SK-N-SH (cell line): ENCODE data around the gene RWDD3. TPM values are rescaled to one million over a fixed set of nuclear protein-coding genes. Genes with fewer than 3 reads are reported as not detected.

Source experiments
- CTCF ChIA-PET: fragments of 300-600, 350-600 bp; formaldehyde crosslinking; extraction: SDS; loops from one replicate; lab custom pipeline; 2021; lab: Yijun Ruan, JAX
- POLR2A ChIA-PET: fragments of 350-600 bp; sonication (Branson Sonifier 250); formaldehyde crosslinking; extraction: SDS; loops from one replicate; lab custom pipeline; 2020; ENCODE audit warnings: antibody characterized with exemption, inconsistent platforms; lab: Yijun Ruan, JAX
- DNase-seq: peaks from one replicate; pipeline ENCODE4 v3.0.0; 2012
- H2AFZ ChIP-seq: fragments of 200-600 bp; sonication (generic); 2 replicates; pipeline ENCODE4 v1.8.1; 2016; ENCODE audit warnings: antibody characterized with exemption, mild to moderate bottlenecking, low read depth
- H3F3A ChIP-seq: fragments of 200-600 bp; sonication (generic); replicated peaks from 2 replicates; pipeline ENCODE3; 2016; ENCODE audit warnings: antibody characterized with exemption, mild to moderate bottlenecking; ENCODE audit not compliant: insufficient read depth
- H3K27ac ChIP-seq, 2 experiments: fragments of 200-500 bp in 1 of 2; fragments of 200-600 bp in 1 of 2; sonication (Bioruptor generic) in 1 of 2; sonication (generic), shearing (Covaris generic) in 1 of 2; 2 replicates each; pipeline versions ENCODE4 v1.5.1 to v1.6.1; 2014 to 2016; ENCODE audit warnings: low read depth in 2 of 2, inconsistent platforms in 1 of 2, low read length in 1 of 2, mild to moderate bottlenecking in 1 of 2, mixed read lengths in 1 of 2
- H3K27me3 ChIP-seq: fragments of 200-600 bp; sonication (generic), shearing (Covaris generic); 2 replicates; pipeline ENCODE4 v1.6.1; 2016; ENCODE audit warnings: mixed run types; ENCODE audit not compliant: insufficient read depth
- H3K36me3 ChIP-seq, 2 experiments: fragments of 200-500 bp in 1 of 2; fragments of 200-600 bp in 1 of 2; sonication (Bioruptor generic) in 1 of 2; sonication (generic) in 1 of 2; replicated peaks in 1 of 2; 2 replicates each; pipeline versions ENCODE3 to v1.5.1; 2014 to 2016; ENCODE audit warnings: low read length in 1 of 2, mild to moderate bottlenecking in 1 of 2; ENCODE audit not compliant: insufficient read depth in 2 of 2, control insufficient read depth in 1 of 2
- H3K4me1 ChIP-seq, 2 experiments: fragments of 200-500 bp in 1 of 2; fragments of 200-600 bp in 1 of 2; sonication (Bioruptor generic) in 1 of 2; sonication (generic), shearing (Covaris generic) in 1 of 2; 2 replicates each; pipeline versions ENCODE4 v1.5.1 to v1.6.1; 2014 to 2016; ENCODE audit warnings: low read depth in 1 of 2, low read length in 1 of 2, mixed run types in 1 of 2; ENCODE audit not compliant: insufficient read depth in 2 of 2, control insufficient read depth in 1 of 2
- H3K4me2 ChIP-seq: fragments of 200-600 bp; sonication (generic), shearing (Covaris generic); 2 replicates; pipeline ENCODE4 v1.6.1; 2017; ENCODE audit warnings: mixed run types
- H3K4me3 ChIP-seq, 2 experiments: fragments of 200-500 bp in 1 of 2; fragments of 200-600 bp in 1 of 2; sonication (Bioruptor generic) in 1 of 2; sonication (generic), shearing (Covaris generic) in 1 of 2; 2 replicates each; pipeline versions ENCODE4 v1.5.1 to v1.8.1; 2014 to 2016; ENCODE audit warnings: low read depth in 2 of 2, inconsistent platforms in 1 of 2, low read length in 1 of 2, mild to moderate bottlenecking in 1 of 2, mixed read lengths in 1 of 2, moderate library complexity in 1 of 2
- H3K79me2 ChIP-seq: fragments of 200-600 bp; sonication (generic); 2 replicates; pipeline ENCODE4 v1.8.1; 2017; ENCODE audit warnings: mild to moderate bottlenecking; ENCODE audit not compliant: insufficient read depth
- H3K9ac ChIP-seq: fragments of 200-600 bp; sonication (generic); 2 replicates; pipeline ENCODE4 v1.6.1; 2017; ENCODE audit warnings: mixed run types
- H3K9me2 ChIP-seq: fragments of 200-600 bp; sonication (generic); 2 replicates; pipeline ENCODE4 v1.6.1; 2017; ENCODE audit warnings: mixed run types
- H3K9me3 ChIP-seq: fragments of 200-600 bp; sonication (generic); 2 replicates; pipeline ENCODE4 v1.6.1; 2017; ENCODE audit warnings: mixed run types, mild to moderate bottlenecking, moderate library complexity
- H4K20me1 ChIP-seq: fragments of 200-600 bp; sonication (generic); 2 replicates; pipeline ENCODE4 v1.6.1; 2017; ENCODE audit warnings: mild to moderate bottlenecking, mixed run types; ENCODE audit not compliant: insufficient read depth
- CHD2 ChIP-seq: fragments of 150-350 bp; IDR thresholded peaks from 2 replicates; pipeline ENCODE4 v1.6.1; 2018; ENCODE audit warnings: low read length; ENCODE audit not compliant: partially characterized antibody
- CTCF ChIP-seq: fragments of 200-600 bp; sonication (generic); IDR thresholded peaks from 2 replicates; pipeline ENCODE4 v1.6.1; 2017; ENCODE audit warnings: antibody characterized with exemption, mild to moderate bottlenecking, moderate library complexity
- FOXJ3 ChIP-seq: sonication (generic); formaldehyde crosslinking; IDR thresholded peaks from 2 replicates; pipeline ENCODE4 v1.5.1; 2020; ENCODE audit warnings: mild to moderate bottlenecking, missing genetic modification reagents
- FOXM1 ChIP-seq: IDR thresholded peaks from 2 replicates; pipeline ENCODE4 v1.4.0; 2012; ENCODE audit warnings: low read depth, mild to moderate bottlenecking
- GABPA ChIP-seq: IDR thresholded peaks from 2 replicates; pipeline ENCODE4 v1.4.0; 2012; ENCODE audit warnings: low read depth, mild to moderate bottlenecking
- IRF3 ChIP-seq: fragments of 150-350 bp; IDR thresholded peaks from 2 replicates; pipeline ENCODE4 v1.6.1; 2016; ENCODE audit warnings: mild to moderate bottlenecking, low read depth, low read length
- MAX ChIP-seq: IDR thresholded peaks from 2 replicates; pipeline ENCODE4 v1.4.0; 2012; ENCODE audit warnings: low read depth
- MEF2A ChIP-seq: IDR thresholded peaks from 2 replicates; pipeline ENCODE4 v1.4.0; 2012; ENCODE audit warnings: low read depth, borderline replicate concordance
- MXI1 ChIP-seq: IDR thresholded peaks from 2 replicates; pipeline ENCODE4 v1.6.1; 2012; ENCODE audit warnings: mild to moderate bottlenecking, low read depth, low read length, improper control_type of control experiment
- NFIC ChIP-seq: IDR thresholded peaks from 2 replicates; pipeline ENCODE4 v1.4.0; 2012; ENCODE audit warnings: borderline replicate concordance
- NRF1 ChIP-seq: IDR thresholded peaks from 2 replicates; pipeline ENCODE4 v1.6.1; 2012; ENCODE audit warnings: low read depth, mild to moderate bottlenecking, low read length
- PBX3 ChIP-seq: IDR thresholded peaks from 2 replicates; pipeline ENCODE4; 2012
- POLR2AphosphoS5 ChIP-seq: IDR thresholded peaks from 2 replicates; pipeline ENCODE4 v1.6.1; 2012; ENCODE audit warnings: low read depth, low read length
- RAD21 ChIP-seq: IDR thresholded peaks from 2 replicates; pipeline ENCODE4 v1.6.1; 2012; ENCODE audit warnings: mild to moderate bottlenecking, low read length
- RCOR1 ChIP-seq: fragments of 150-350 bp; IDR thresholded peaks from 2 replicates; pipeline ENCODE4 v1.6.1; 2017; ENCODE audit warnings: antibody characterized with exemption, low read length
- SMC3 ChIP-seq: IDR thresholded peaks from 2 replicates; pipeline ENCODE4 v1.6.1; 2012; ENCODE audit warnings: low read depth, low read length, improper control_type of control experiment
- TEAD4 ChIP-seq: IDR thresholded peaks from 2 replicates; pipeline ENCODE4 v1.4.0; 2012; ENCODE audit warnings: mild to moderate bottlenecking, borderline replicate concordance; ENCODE audit not compliant: insufficient read depth
- USF1 ChIP-seq: IDR thresholded peaks from 2 replicates; pipeline ENCODE4 v1.4.0; 2012; ENCODE audit warnings: low read depth, borderline replicate concordance
- YY1 ChIP-seq: IDR thresholded peaks from 2 replicates; pipeline ENCODE4 v1.4.0; 2012; ENCODE audit warnings: low read depth, mild to moderate bottlenecking
- WGBS: methylation state at CpG from one replicate; pipeline ENCODE4 v1.1.6; 2017; ENCODE audit warnings: low lambda C conversion rate; 5-methylcytosine and 5-hydroxymethylcytosine counted together
- polyA plus RNA-seq, 3 experiments: library from polyadenylated mRNA; depleted of rRNA; stranded (reverse); fragments of >200 nt; gene quantifications; 2 replicates each; pipeline ENCODE4 v1.2.3, GENCODE V29; 2012
- TF ChIP-seq, protein P1 (sequence below): IDR thresholded peaks from 2 replicates; pipeline ENCODE4 v1.4.0; 2012; ENCODE audit warnings: low read depth, borderline replicate concordance

The RWDD3 gene
- polyA plus RNA-seq, 1 of the 3 experiments (the other 2 are of a cell fraction): 11.9 TPM

DNA sequence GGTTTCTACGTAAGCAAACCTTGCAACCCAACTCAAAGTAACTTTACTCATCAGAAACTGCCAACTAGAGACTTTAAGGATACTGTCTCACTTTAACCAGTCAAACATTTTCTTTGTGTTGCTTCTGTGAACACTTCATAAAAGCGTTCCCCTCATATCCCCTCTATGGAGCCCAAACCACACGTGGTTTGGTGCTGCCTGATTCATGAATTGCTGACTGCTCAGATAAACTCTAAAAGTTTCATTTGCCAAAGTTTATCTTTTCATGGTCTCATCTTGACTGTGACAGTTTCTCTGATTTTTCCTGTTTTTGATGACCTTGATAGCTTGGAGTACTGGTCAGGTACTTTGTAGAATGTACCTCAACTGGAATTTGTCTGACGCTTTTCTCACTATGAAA lies 14.6 kb upstream of the RWDD3 start:
- no peaks in the 10 kb centered on the region for H4K20me1 ChIP-seq
- TF ChIP-seq MEF2A (no peak), FOXJ3 (CRISPR knock-in tag) (no peak), GABPA (no peak), FOXM1 (no peak), MAX (no peak), USF1 (no peak), YY1 (no peak), RCOR1 (no peak), SMC3 (no peak), CTCF (no peak), NRF1 (no peak), IRF3 (no peak), TEAD4 (no peak), RAD21 (no peak), CHD2 (no peak), NFIC (no peak), PBX3 (no peak), MXI1 (no peak), POLR2AphosphoS5 (no peak)
- TF ChIP-seq, protein P1, sequence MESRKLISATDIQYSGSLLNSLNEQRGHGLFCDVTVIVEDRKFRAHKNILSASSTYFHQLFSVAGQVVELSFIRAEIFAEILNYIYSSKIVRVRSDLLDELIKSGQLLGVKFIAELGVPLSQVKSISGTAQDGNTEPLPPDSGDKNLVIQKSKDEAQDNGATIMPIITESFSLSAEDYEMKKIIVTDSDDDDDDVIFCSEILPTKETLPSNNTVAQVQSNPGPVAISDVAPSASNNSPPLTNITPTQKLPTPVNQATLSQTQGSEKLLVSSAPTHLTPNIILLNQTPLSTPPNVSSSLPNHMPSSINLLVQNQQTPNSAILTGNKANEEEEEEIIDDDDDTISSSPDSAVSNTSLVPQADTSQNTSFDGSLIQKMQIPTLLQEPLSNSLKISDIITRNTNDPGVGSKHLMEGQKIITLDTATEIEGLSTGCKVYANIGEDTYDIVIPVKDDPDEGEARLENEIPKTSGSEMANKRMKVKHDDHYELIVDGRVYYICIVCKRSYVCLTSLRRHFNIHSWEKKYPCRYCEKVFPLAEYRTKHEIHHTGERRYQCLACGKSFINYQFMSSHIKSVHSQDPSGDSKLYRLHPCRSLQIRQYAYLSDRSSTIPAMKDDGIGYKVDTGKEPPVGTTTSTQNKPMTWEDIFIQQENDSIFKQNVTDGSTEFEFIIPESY: no peak
- TF ChIP-seq, all 33 proteins: peak for 0
- peaks cover 2% of the 10 kb centered on the region for H3F3A ChIP-seq
- no peak overlapping the region for H3K9ac ChIP-seq
- ChIA-PET POLR2A (no interaction called here), CTCF (no interaction called here)
- no peak overlapping the region for H2AFZ ChIP-seq
- 92% methylated on average over 4 of the region's 4 CpGs for WGBS
- H3K9me3 ChIP-seq: no peaks in the 10 kb centered on the region
- H3K9me2 ChIP-seq: no peaks in the 10 kb centered on the region
- no peaks in the 10 kb centered on the region for H3K36me3 ChIP-seq
- DNase-seq: no peak
- no peak overlapping the region for H3K4me3 ChIP-seq
- H3K4me2 ChIP-seq: no peak overlapping the region
- H3K27ac ChIP-seq: no peak overlapping the region
- no peaks in the 10 kb centered on the region for H3K79me2 ChIP-seq
- H3K4me1 ChIP-seq: no peaks in the 10 kb centered on the region
- no peaks in the 10 kb centered on the region for H3K27me3 ChIP-seq
